ENCODE results near the gene INTS7.

INTS7 gene

DNA sequence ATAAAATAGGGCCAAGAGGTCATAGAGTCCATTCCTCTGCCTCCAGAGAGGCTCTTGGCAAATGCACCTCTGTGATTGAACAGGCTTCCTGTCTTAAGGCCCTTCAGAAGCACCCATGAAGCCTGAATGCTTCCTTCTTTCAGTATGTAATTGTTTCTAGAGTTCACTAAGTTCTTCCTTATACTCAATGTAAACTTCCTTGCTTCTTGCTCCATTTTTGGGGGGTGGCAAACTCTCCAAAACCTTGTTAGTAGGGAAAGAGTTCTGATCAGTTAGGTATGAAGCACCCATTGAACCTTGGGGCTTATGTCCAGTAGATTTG lies 102.5 kb downstream of the INTS7 start:
- TF ChIP-seq, protein P1, sequence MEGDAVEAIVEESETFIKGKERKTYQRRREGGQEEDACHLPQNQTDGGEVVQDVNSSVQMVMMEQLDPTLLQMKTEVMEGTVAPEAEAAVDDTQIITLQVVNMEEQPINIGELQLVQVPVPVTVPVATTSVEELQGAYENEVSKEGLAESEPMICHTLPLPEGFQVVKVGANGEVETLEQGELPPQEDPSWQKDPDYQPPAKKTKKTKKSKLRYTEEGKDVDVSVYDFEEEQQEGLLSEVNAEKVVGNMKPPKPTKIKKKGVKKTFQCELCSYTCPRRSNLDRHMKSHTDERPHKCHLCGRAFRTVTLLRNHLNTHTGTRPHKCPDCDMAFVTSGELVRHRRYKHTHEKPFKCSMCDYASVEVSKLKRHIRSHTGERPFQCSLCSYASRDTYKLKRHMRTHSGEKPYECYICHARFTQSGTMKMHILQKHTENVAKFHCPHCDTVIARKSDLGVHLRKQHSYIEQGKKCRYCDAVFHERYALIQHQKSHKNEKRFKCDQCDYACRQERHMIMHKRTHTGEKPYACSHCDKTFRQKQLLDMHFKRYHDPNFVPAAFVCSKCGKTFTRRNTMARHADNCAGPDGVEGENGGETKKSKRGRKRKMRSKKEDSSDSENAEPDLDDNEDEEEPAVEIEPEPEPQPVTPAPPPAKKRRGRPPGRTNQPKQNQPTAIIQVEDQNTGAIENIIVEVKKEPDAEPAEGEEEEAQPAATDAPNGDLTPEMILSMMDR (IDR thresholded peaks at IDR 0.05; ENCODE audit: low read length, missing control alignments) = no peak
- H3K4me3 ChIP-seq (replicated peaks; ENCODE audit: low read depth, low read length) = no peak overlapping the region
- no peak for DNase-seq (ENCODE audit: low read depth)

DNA sequence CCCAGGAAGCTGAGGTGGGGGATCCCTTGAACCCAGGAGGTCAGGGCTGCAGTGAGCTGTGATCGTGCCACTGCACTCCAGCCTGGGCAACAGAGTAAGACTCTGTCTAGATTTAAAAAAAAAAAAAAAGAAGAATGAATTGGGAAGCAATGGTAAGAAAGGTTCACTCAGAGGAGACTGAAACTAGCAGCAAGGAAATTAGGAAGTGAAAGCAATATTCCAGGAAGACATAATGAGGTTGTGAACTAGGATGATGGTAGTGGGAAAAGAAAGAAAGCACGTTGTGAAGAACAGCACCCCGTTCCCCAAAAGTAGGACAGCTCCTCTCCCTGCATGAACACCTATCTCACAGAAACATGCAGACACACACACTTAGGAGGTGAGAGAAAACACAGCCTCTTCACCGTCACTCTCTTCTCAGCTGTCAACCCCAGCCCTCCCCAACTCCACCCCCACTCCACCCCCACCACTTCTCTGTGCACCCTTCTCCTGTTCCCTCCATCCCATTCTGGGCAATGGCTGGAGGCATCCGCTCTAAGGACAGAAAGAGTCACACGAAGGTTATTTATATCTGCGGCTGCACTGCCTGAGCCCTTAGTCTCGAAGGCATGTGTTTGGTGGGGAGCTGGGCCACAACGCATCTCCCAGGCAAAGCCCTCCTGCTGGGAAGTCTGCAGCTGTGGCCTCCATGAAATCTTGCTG lies 103.0 kb downstream of the INTS7 start:
- DNase-seq (ENCODE audit: low read depth) = no peak
- no peak overlapping the region for H3K4me3 ChIP-seq (replicated peaks; ENCODE audit: low read depth, low read length)
- TF ChIP-seq, protein P1 (IDR thresholded peaks at IDR 0.05; ENCODE audit: low read length, missing control alignments) = no peak

DNA sequence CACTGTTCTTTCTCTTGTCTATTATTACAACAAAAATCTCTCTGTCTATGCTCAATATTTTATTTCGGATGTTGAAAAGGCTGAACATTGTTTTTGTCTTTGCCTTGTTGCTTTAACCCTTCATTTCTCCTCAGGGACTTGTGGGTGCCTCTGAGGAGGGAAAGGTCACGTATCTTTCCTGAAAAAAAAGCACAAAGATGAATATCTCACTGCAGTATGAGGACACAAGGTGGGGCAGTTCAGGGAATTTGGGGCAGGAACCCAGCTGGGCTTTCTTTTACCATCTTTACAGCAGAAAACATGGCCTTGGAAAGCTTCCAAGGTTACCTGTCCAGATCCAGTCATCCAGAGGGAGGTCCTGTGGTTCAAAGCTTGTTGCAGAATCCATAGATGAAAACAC lies 105.7 kb downstream of the INTS7 start:
- H3K4me3 ChIP-seq (replicated peaks; ENCODE audit: low read depth, low read length) = no peak overlapping the region
- DNase-seq (ENCODE audit: low read depth) = no peak
- TF ChIP-seq, protein P1 (IDR thresholded peaks at IDR 0.05; ENCODE audit: low read length, missing control alignments) = no peak

DNA sequence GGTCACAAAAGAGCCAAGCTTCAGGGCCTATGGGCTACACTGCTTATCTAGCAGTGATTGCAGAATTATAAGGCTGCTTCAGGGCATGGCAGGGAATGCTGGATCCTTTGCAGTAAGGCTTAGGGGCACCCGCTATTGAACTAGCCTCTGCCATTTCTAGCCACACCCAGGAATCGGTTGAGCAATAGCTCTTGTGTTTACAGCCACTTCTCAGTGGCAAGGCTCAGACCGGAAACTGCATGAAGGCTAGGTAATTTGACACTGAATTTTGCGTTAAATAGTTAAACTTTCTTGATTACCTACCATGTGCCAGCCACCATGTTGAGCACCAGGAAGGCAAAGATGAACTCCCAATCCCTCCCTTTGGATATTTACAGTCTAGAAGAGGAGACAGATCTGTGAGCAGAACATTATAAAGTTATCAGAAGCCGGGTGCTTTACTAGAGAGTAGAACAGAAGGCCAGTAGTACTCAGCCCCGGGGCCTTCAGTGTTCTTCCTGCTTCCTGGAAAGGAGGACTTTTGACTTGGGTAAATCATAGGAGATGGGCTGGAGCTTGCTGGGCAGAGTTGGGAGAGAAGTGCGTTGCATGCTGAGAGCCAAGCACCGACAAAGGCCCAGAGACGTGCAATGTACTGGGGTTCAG lies 106.2 kb downstream of the INTS7 start:
- TF ChIP-seq, protein P1 (IDR thresholded peaks at IDR 0.05; ENCODE audit: low read length, missing control alignments) = no peak
- DNase-seq (ENCODE audit: low read depth) = peak; percentile 46
- no peak overlapping the region for H3K4me3 ChIP-seq (replicated peaks; ENCODE audit: low read depth, low read length)

DNA sequence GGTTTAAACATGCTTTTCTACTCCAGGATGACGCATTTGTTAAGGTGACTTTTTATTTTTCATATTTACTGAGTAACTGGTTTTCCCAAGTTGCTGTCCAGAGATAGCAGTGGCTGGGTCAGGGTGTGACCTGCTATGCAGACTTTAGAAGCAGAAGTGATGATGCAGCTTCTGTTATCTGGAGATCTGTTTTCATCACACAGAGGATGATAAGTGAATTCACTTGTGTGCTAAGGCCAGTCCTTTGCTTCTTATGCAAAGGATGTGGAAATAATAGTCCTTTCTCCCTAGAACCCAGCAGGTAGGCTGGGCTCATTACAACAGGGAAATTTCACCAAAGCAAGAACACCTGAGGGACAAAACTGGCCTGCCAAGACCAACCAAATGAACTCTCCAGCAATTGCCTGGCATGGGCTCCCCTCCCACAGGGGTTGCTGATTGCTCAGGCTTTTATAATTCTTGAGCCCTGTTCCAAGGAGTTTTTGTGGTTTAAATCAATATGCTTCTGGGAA lies 107.0 kb downstream of the INTS7 start:
- DNase-seq (ENCODE audit: low read depth) = no peak
- TF ChIP-seq, protein P1 (IDR thresholded peaks at IDR 0.05; ENCODE audit: low read length, missing control alignments) = no peak

DNA sequence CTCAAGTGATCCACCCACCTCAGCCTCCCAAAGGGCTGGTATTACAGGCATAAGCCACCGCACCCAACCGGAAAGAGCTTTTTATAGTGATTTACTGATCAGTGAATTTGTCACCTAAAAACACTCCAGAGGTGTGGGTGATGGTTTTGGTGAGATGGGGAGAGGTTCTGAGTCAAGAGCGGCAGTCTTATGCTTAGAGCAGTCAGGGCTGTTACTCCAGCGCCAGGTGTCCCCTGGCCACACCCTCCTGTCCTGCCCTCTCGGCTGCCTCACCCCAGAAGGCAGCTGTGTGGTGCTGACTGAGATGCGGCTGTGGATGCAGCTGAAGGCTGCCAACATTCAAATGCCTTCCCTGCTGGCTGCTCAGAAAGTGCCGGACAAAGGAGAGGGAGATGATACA lies 110.3 kb downstream of the INTS7 start:
- no peak for DNase-seq (ENCODE audit: low read depth)
- TF ChIP-seq, protein P1 (IDR thresholded peaks at IDR 0.05; ENCODE audit: low read length, missing control alignments) = no peak

More for the DNA sequence above, 107.0 kb downstream of the INTS7 start:
- no peak overlapping the region for H3K4me3 ChIP-seq (replicated peaks; ENCODE audit: low read depth, low read length)

More for the DNA sequence above, 110.3 kb downstream of the INTS7 start:
- no peak overlapping the region for H3K4me3 ChIP-seq (replicated peaks; ENCODE audit: low read depth, low read length)

All from fibroblast of pulmonary artery (primary cell).